ENCODE measurements around the gene TRIM54.
A peak's percentile ranks its signal among the peaks of the same experiment; 100 is the strongest.

Gene TRIM54

DNA sequence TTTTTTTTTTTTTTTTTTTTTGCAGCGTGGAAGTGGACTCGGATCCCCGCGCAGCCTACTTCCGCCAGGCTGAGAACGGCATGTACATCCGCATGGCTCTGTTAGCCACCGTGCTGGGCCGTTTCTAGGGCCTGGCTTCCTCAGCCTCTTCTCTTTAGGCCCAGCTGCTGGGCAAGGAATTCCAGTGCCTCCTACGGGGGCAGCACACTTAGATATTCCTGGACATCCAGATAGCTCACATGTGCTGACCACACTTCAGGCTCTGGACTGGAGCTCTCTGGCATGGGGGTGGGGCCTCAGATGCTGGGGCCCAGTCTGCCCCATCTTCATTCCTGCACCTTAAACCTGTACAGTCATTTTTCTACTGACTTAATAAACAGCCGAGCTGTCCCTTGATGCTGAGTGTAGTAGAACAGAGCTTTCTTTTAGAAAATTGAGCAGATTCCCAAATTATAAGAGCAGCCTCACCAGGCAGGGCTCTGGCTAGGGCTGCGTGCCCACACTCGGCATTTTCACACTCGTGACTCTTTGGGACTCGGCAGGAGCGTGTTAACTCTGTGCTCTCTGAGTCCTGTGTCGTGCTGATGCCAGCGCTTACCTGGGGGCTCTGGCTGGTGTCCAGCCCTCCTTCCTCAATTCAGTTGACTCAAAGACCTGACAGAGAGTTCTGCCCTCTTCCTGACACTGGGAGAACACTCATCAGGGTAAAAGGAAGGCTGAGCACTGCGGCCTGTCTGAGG, 38.7 kb upstream of the TRIM54 start:
- DNase-seq (ENCODE audit: insufficient read length, low spot score): no peak

DNA sequence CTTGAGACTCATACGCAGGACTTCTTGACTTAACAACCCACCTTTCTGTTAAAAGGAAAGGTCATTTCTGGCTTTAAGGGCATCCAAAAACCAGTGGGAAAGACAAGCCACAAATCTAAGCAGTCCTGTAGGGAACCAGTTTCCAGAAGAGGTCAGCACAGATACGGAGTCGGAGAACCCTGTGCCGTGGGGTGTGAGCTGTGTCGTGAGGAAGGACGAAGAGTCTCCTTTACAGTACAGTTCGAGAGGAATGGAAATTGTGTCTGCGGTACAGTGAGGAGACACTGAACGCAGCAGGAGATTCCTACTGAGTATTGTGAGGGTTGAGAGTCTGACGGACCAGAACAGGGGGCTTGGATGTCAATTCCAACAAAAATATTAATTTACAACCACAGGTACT, 37.1 kb upstream of the TRIM54 start:
- DNase-seq (ENCODE audit: insufficient read length, low spot score) (no peak), FAIRE-seq (no peak)
- TF ChIP-seq POLR2A (IDR thresholded peaks at IDR 0.05; ENCODE audit: low read depth, low read length) (no peak), TAF1 (IDR thresholded peaks at IDR 0.05; ENCODE audit: low read depth, low read length) (no peak), PAX5 (IDR thresholded peaks at IDR 0.05; ENCODE audit: insufficient read depth, low read length, severe bottlenecking) (no peak), POLR2AphosphoS5 (IDR thresholded peaks at IDR 0.05; ENCODE audit: low read depth, low read length) (0 out of 2 replicates have a peak, but pooled peaks have one; percentile 1), SPI1 (IDR thresholded peaks at IDR 0.05; ENCODE audit: low read depth, low read length) (no peak), POU2F2 (IDR thresholded peaks at IDR 0.05; ENCODE audit: low read depth, low read length) (no peak)

More for the DNA sequence above, 38.7 kb upstream of the TRIM54 start:
- FAIRE-seq: no peak
- TF ChIP-seq POU2F2 (IDR thresholded peaks at IDR 0.05; ENCODE audit: low read depth, low read length) (no peak), TAF1 (IDR thresholded peaks at IDR 0.05; ENCODE audit: low read depth, low read length) (no peak), SPI1 (IDR thresholded peaks at IDR 0.05; ENCODE audit: low read depth, low read length) (no peak), POLR2A (IDR thresholded peaks at IDR 0.05; ENCODE audit: low read depth, low read length) (no peak), POLR2AphosphoS5 (IDR thresholded peaks at IDR 0.05; ENCODE audit: low read depth, low read length) (no peak), PAX5 (IDR thresholded peaks at IDR 0.05; ENCODE audit: insufficient read depth, low read length, severe bottlenecking) (no peak)

GRCh38 chr2:27245626-27246025, 36.6 kb upstream of the TRIM54 start:
- TF ChIP-seq SPI1 (IDR thresholded peaks at IDR 0.05; ENCODE audit: low read depth, low read length) (no peak), PAX5 (IDR thresholded peaks at IDR 0.05; ENCODE audit: insufficient read depth, low read length, severe bottlenecking) (no peak), TAF1 (IDR thresholded peaks at IDR 0.05; ENCODE audit: low read depth, low read length) (no peak), POLR2A (IDR thresholded peaks at IDR 0.05; ENCODE audit: low read depth, low read length) (no peak), POU2F2 (IDR thresholded peaks at IDR 0.05; ENCODE audit: low read depth, low read length) (no peak), POLR2AphosphoS5 (IDR thresholded peaks at IDR 0.05; ENCODE audit: low read depth, low read length) (no peak; the same call in 1 of the 2 replicates)
- FAIRE-seq (no peak), DNase-seq (ENCODE audit: insufficient read length, low spot score) (no peak)

DNA sequence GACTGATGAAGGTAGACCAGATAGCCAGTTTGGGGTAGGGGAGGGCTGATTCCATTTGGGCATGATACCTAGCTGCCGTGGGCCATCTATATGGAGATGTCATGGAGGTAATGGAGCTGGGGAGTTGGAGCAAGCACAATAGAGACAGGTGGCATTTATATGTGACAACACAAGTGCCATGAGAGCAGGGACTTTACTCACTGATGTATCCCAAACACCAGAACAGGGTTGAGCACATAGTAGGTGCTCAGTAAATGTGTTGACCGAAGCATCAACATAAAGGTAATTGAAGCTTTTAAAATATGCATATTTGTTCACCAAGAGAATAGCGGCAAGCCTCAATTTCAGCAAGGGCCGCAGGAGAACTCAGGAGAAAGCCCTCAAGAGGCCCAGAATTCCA, 34.3 kb upstream of the TRIM54 start:
- FAIRE-seq (no peak), DNase-seq (ENCODE audit: insufficient read length, low spot score) (no peak)
- no peak for TF ChIP-seq POLR2AphosphoS5 (IDR thresholded peaks at IDR 0.05; ENCODE audit: low read depth, low read length)
- no peak for TF ChIP-seq POU2F2 (IDR thresholded peaks at IDR 0.05; ENCODE audit: low read depth, low read length)
- TF ChIP-seq PAX5 (IDR thresholded peaks at IDR 0.05; ENCODE audit: insufficient read depth, low read length, severe bottlenecking): no peak
- TF ChIP-seq TAF1 (IDR thresholded peaks at IDR 0.05; ENCODE audit: low read depth, low read length): no peak
- no peak for TF ChIP-seq POLR2A (IDR thresholded peaks at IDR 0.05; ENCODE audit: low read depth, low read length)
- TF ChIP-seq SPI1 (IDR thresholded peaks at IDR 0.05; ENCODE audit: low read depth, low read length): no peak

GRCh38 chr2:27249159-27249890, 32.9 kb upstream of the TRIM54 start:
- DNase-seq (ENCODE audit: insufficient read length, low spot score): no peak
- FAIRE-seq: no peak
- TF ChIP-seq SPI1 (IDR thresholded peaks at IDR 0.05; ENCODE audit: low read depth, low read length) (no peak), POLR2A (IDR thresholded peaks at IDR 0.05; ENCODE audit: low read depth, low read length) (no peak), POLR2AphosphoS5 (IDR thresholded peaks at IDR 0.05; ENCODE audit: low read depth, low read length) (no peak), POU2F2 (IDR thresholded peaks at IDR 0.05; ENCODE audit: low read depth, low read length) (no peak), PAX5 (IDR thresholded peaks at IDR 0.05; ENCODE audit: insufficient read depth, low read length, severe bottlenecking) (no peak), TAF1 (IDR thresholded peaks at IDR 0.05; ENCODE audit: low read depth, low read length) (no peak)

- TF ChIP-seq SPI1 (IDR thresholded peaks at IDR 0.05; ENCODE audit: low read depth, low read length) (no peak), POLR2A (IDR thresholded peaks at IDR 0.05; ENCODE audit: low read depth, low read length) (no peak), POU2F2 (IDR thresholded peaks at IDR 0.05; ENCODE audit: low read depth, low read length) (no peak), POLR2AphosphoS5 (IDR thresholded peaks at IDR 0.05; ENCODE audit: low read depth, low read length) (no peak), TAF1 (IDR thresholded peaks at IDR 0.05; ENCODE audit: low read depth, low read length) (no peak), PAX5 (IDR thresholded peaks at IDR 0.05; ENCODE audit: insufficient read depth, low read length, severe bottlenecking) (no peak)
- DNase-seq (ENCODE audit: insufficient read length, low spot score) (peak; percentile 80), FAIRE-seq (peak; percentile 13)
These were observed 32.2 kb upstream of the TRIM54 start for GRCh38 chr2:27249891-27250651.

GRCh38 chr2:27250652-27251379, 31.4 kb upstream of the TRIM54 start:
- no peak for DNase-seq (ENCODE audit: insufficient read length, low spot score)

GRCh38 chr2:27251766-27252165, 30.5 kb upstream of the TRIM54 start:
- DNase-seq (ENCODE audit: insufficient read length, low spot score) (no peak), FAIRE-seq (no peak)
- TF ChIP-seq POLR2A (IDR thresholded peaks at IDR 0.05; ENCODE audit: low read depth, low read length) (no peak), PAX5 (IDR thresholded peaks at IDR 0.05; ENCODE audit: insufficient read depth, low read length, severe bottlenecking) (no peak), POU2F2 (IDR thresholded peaks at IDR 0.05; ENCODE audit: low read depth, low read length) (no peak)

More at GRCh38 chr2:27250652-27251379, 31.4 kb upstream of the TRIM54 start:
- FAIRE-seq: no peak
- TF ChIP-seq POLR2AphosphoS5 (IDR thresholded peaks at IDR 0.05; ENCODE audit: low read depth, low read length) (no peak), POU2F2 (IDR thresholded peaks at IDR 0.05; ENCODE audit: low read depth, low read length) (no peak), SPI1 (IDR thresholded peaks at IDR 0.05; ENCODE audit: low read depth, low read length) (no peak), PAX5 (IDR thresholded peaks at IDR 0.05; ENCODE audit: insufficient read depth, low read length, severe bottlenecking) (no peak), TAF1 (IDR thresholded peaks at IDR 0.05; ENCODE audit: low read depth, low read length) (no peak), POLR2A (IDR thresholded peaks at IDR 0.05; ENCODE audit: low read depth, low read length) (no peak)

Measured in GM12891 (cell line).